Ovary (tissue), 9 donors: ENCODE data around the gene C15orf61. TPM values are rescaled to one million over a fixed set of nuclear protein-coding genes. Genes with fewer than 3 reads are reported as not detected.

Experiments used
- DNase-seq, 5 donors: peaks; one replicate each; pipeline ENCODE4 v3.0.0-alpha.2; 2019 to 2020
- H3K27ac ChIP-seq, 2 donors: fragments of 200-600 bp; one replicate each; pipeline versions ENCODE4 v1.5.1 to v1.8.0; 2019 to 2022
- H3K27me3 ChIP-seq: fragments of 200-600 bp; one replicate; pipeline ENCODE4 v1.8.0; 2022
- H3K36me3 ChIP-seq: fragments of 200-600 bp; sonication (generic); one replicate; pipeline ENCODE4 v1.5.1; 2019
- H3K4me1 ChIP-seq: one replicate; pipeline ENCODE4 v1.8.1; 2013; ENCODE audit warnings: mild to moderate bottlenecking, moderate library complexity; ENCODE audit not compliant: insufficient read depth
- H3K4me3 ChIP-seq: fragments of 200-600 bp; sonication (generic); one replicate; pipeline ENCODE4 v1.5.1; 2017
- H3K9me3 ChIP-seq, 2 donors: fragments of 200-600 bp in 1 of 2; sonication (generic) in 1 of 2; one replicate each; pipeline versions ENCODE4 v1.5.1 to v1.8.1; 2013 to 2019; ENCODE audit warnings: mild to moderate bottlenecking in 1 of 2, moderate library complexity in 1 of 2
- CTCF ChIP-seq, 3 donors: fragments of 450-650 bp in 2 of 3; fragments of 200-600 bp in 1 of 3; IDR thresholded peaks; one replicate each; pipeline versions ENCODE4 v1.5.1 to v1.8.0; 2016 to 2022; ENCODE audit warnings: antibody characterized with exemption in 3 of 3, mild to moderate bottlenecking in 1 of 3
- EP300 ChIP-seq: sonication (generic); formaldehyde crosslinking; IDR thresholded peaks from one replicate; pipeline ENCODE4 v1.6.1; 2017; ENCODE audit warnings: antibody characterized with exemption
- POLR2A ChIP-seq: fragments of 450-650 bp; IDR thresholded peaks from one replicate; pipeline ENCODE4 v1.6.1; 2017; ENCODE audit warnings: antibody characterized with exemption, mild to moderate bottlenecking, moderate library complexity
- WGBS, 3 donors: extraction: QIAGEN DNeasy Blood & Tissue Kit in 1 of 3; methylation state at CpG; one replicate each; pipeline versions ENCODE4 v1.1.5 to v1.1.7; 2013 to 2017; 5-methylcytosine and 5-hydroxymethylcytosine counted together
- intact Hi-C, 4 donors: fragments of 100-400 bp; cut with DNase I; formaldehyde crosslinking; loops; one replicate each; pipeline versions ENCODE4 v1.11.0 to v1.15.1; 2022 to 2023
- polyA plus RNA-seq, 2 donors: library from polyadenylated mRNA; stranded (reverse); fragments of 200-250 nt in 1 of 2; fragments of 350-450 nt in 1 of 2; fragmentation: Illumina TruSeq in 1 of 2; extraction: RNeasy Lipid Tissue Mini Kit (QIAGEN cat#74804) in 1 of 2; gene quantifications; one replicate each; pipeline ENCODE4 v1.2.3, GENCODE V29; 2013 to 2014
- total RNA-seq, 7 donors: library from RNA; depleted of rRNA in 2 of 7; stranded (reverse); fragments of >200 nt in 2 of 7; fragmentation: NEBNext Ultra II Directional in 3 of 7; extraction: Animal tissue kit (Norgen Biotek cat#: 25700) in 3 of 7; gene quantifications; one replicate each; pipeline versions ENCODE4 v1.1.0 to v1.2.4, GENCODE V29; 2016 to 2023
- donor health status: DM: no; HTN: no; CAD: no; lungs with moderate emphysema.
- donor health status: DM: no; HTN: no; CAD: no.
- donor health status: Bipolar disorder and iron deficiency.
- donor health status: DM: yes; HTN: yes; CAD: no.
- donor health status: DM: no; HTN: no; CAD: no.
- donor health status: DM: yes; HTN: yes; CAD: no.

Gene C15orf61
- total and polyA plus RNA-seq, 9 donors, result 2.7 to 7.8 (median 6.6) TPM

- Histone ChIP-seq H3K4me1 (peaks cover 2% of the 10 kb centered on the region), H3K36me3 (no peaks in the 10 kb centered on the region), H3K4me3 (no peak overlapping the region), H3K27me3 (no peaks in the 10 kb centered on the region), H3K27ac (no peak overlapping the region), H3K9me3 (no peaks in the 10 kb centered on the region)
- intact Hi-C loops, result no loop called here
- TF ChIP-seq EP300, result no peak
- TF ChIP-seq CTCF (IDR thresholded peaks at IDR 0.05), result no peak
- no peak for TF ChIP-seq POLR2A
- WGBS, 3 donors, result 76 to 85% (median 84%) methylated on average over 2 of the region's 2 CpGs
- no peak for DNase-seq
Measured at GRCh38 chr15:67547064-67547463, 26.1 kb downstream of the C15orf61 start.

DNA sequence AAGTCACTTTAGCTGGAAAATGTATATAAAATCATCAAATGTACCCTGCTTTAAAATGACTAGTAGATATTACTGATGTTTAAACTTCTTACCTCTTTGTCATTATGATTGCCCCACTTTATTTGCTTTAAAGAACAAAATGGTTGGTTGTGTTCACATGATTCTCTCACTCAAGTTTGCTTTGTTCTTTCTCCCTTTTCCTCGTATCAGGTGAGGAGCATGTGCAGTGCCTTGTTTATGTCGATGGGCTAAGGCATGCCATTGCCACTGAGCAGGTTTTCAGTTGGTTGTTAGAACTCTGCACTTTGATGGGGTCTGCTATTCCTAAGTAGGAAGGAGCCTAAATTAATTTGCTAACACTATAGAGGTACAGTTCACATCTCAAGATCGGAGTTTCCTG, 26.9 kb downstream of the C15orf61 start:
- intact Hi-C loops, result no loop called here

DNA sequence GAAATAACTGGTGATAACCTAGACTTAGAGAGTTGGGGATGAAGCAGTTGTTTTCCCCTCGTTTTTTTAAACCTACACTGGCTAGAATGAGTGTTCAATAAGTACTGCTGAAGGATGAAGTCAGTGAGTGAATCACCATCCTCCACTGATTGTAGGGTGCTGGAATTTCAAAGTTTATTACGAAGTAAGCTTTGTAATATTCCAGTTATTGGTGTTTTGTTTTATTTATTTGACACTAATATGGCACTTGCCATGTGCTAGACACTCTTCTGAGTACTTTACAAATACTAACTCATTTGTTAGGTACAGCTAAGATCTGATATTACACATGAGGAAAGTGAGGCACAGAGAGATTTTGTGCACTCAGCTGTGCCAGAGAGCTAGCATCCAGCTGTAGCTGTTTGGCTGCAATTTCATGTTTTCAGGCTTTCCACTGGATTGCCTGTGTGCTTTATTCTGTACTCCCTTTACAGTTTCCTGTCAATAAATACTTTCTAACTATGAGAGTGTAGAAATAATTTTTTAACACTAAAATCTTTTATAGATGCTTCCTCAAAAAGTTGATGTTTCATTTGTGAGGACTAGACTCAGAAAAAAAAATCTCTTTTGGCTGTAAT, 27.4 kb downstream of the C15orf61 start:
- TF ChIP-seq EP300 (no peak), CTCF (IDR thresholded peaks at IDR 0.05) (no peak), POLR2A (no peak)
- H3K27me3 ChIP-seq, result no peaks in the 10 kb centered on the region
- no peaks in the 10 kb centered on the region for H3K36me3 ChIP-seq
- intact Hi-C loops, result no loop called here
- 36 to 52% (median 41%) methylated on average over 2 of the region's 2 CpGs for WGBS, 3 donors
- H3K4me3 ChIP-seq, result no peak overlapping the region
- H3K9me3 ChIP-seq, result no peaks in the 10 kb centered on the region
- no peak for DNase-seq
- H3K4me1 ChIP-seq, result peaks cover 2% of the 10 kb centered on the region
- no peak overlapping the region for H3K27ac ChIP-seq

More for the DNA sequence above, 26.9 kb downstream of the C15orf61 start:
- TF ChIP-seq EP300, result no peak
- TF ChIP-seq POLR2A, result no peak
- no peaks in the 10 kb centered on the region for H3K9me3 ChIP-seq
- 57 to 70% (median 67%) methylated on average over 3 of the region's 3 CpGs for WGBS, 3 donors
- no peaks in the 10 kb centered on the region for H3K36me3 ChIP-seq
- no peak for DNase-seq
- no peak overlapping the region for H3K4me3 ChIP-seq
- no peaks in the 10 kb centered on the region for H3K27me3 ChIP-seq
- H3K27ac ChIP-seq, result no peak overlapping the region
- H3K4me1 ChIP-seq, result peaks cover 2% of the 10 kb centered on the region

DNA sequence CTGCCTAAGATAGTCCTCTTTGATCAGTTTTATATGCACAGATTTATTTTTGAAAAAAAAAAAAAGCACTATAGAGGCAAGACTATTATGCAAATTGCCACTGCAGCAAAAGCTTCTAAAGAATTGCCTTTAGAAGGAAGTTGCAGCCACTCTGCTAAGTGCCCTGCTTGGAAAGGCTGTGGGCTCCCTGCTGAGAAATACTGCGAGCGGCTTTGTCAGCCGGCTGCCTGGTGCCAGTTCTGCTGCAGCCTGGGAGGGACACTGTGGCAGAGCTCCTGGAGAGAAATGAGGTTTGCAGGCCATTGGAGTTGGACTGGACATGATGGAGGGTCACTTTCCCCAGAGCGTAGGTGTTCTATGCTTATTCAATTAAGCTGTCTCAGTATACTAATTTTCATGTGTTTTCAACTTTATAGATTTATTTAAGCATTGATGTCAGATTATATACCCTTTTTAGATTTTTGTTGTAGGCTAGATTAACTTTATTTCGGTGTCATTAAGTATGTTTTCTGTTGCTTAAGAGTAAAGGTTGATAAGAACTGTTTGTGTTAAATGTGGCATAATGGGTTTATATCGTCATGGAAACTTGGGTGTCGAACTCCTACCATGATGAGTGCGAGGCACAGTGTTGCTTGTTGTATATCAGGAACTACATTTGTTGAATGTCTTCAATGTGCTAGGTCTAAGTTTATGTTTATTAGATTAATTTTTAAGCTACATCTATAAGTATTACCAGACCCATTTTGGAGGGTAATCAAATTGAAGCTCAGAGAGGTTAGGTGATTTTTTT, 28.1 kb downstream of the C15orf61 start:
- TF ChIP-seq POLR2A, result no peak
- no peak for TF ChIP-seq CTCF (IDR thresholded peaks at IDR 0.05)
- no peak for TF ChIP-seq EP300
- no peak for DNase-seq
- intact Hi-C loops, result no loop called here
- no peaks in the 10 kb centered on the region for H3K9me3 ChIP-seq
- no peak overlapping the region for H3K4me3 ChIP-seq
- no peaks in the 10 kb centered on the region for H3K27me3 ChIP-seq
- 83 to 89% (median 87%) methylated on average over 8 of the region's 8 CpGs for WGBS, 3 donors
- peaks cover 2% of the 10 kb centered on the region for H3K4me1 ChIP-seq
- H3K27ac ChIP-seq, result no peak overlapping the region
- no peaks in the 10 kb centered on the region for H3K36me3 ChIP-seq

DNA sequence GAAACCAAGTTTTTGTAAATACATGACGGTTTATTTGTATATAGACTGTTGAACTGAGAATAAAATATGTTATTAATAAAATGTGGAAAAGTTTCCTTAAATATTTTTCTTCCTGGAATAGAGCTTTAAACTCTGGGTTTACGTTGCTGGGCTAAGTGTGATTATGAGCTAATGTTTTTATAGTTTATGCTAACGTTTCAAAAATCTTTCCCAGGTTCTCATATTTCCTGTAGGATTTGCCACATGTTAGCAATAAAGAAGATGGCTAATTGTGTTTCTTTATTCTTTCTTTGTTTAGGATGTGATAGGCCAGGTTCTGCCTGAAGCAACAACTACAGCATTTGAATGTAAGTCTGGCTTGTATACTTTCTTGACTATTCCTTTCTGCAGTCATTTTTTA, 28.8 kb downstream of the C15orf61 start:
- Histone ChIP-seq H3K27me3 (no peaks in the 10 kb centered on the region), H3K9me3 (no peaks in the 10 kb centered on the region), H3K27ac (no peak overlapping the region), H3K4me3 (no peak overlapping the region), H3K36me3 (no peaks in the 10 kb centered on the region), H3K4me1 (peaks cover 1% of the 10 kb centered on the region)
- no peak for DNase-seq
- no peak for TF ChIP-seq CTCF (IDR thresholded peaks at IDR 0.05)
- no peak for TF ChIP-seq POLR2A
- no peak for TF ChIP-seq EP300
- whole genome bisulfite sequencing, 3 donors, result 60 to 69% (median 66%) methylated on average over 3 of the region's 3 CpGs
- intact Hi-C loops, result no loop called here
